SK-N-SH (cell line): ENCODE results near the gene USP19. TPM values are rescaled to one million over a fixed set of nuclear protein-coding genes. Genes with fewer than 3 reads are reported as not detected.

ENCODE experiments used
- CTCF ChIA-PET: fragments of 300-600, 350-600 bp; formaldehyde crosslinking; extraction: SDS; loops from one replicate; lab custom pipeline; 2021; lab: Yijun Ruan, JAX
- POLR2A ChIA-PET: fragments of 350-600 bp; sonication (Branson Sonifier 250); formaldehyde crosslinking; extraction: SDS; loops from one replicate; lab custom pipeline; 2020; ENCODE audit warnings: antibody characterized with exemption, inconsistent platforms; lab: Yijun Ruan, JAX
- DNase-seq: peaks from one replicate; pipeline ENCODE4 v3.0.0; 2012
- H2AFZ ChIP-seq: fragments of 200-600 bp; sonication (generic); 2 replicates; pipeline ENCODE4 v1.8.1; 2016; ENCODE audit warnings: antibody characterized with exemption, mild to moderate bottlenecking, low read depth
- H3F3A ChIP-seq: fragments of 200-600 bp; sonication (generic); replicated peaks from 2 replicates; pipeline ENCODE3; 2016; ENCODE audit warnings: antibody characterized with exemption, mild to moderate bottlenecking; ENCODE audit not compliant: insufficient read depth
- H3K27ac ChIP-seq, 2 experiments: fragments of 200-500 bp in 1 of 2; fragments of 200-600 bp in 1 of 2; sonication (Bioruptor generic) in 1 of 2; sonication (generic), shearing (Covaris generic) in 1 of 2; 2 replicates each; pipeline versions ENCODE4 v1.5.1 to v1.6.1; 2014 to 2016; ENCODE audit warnings: low read depth in 2 of 2, inconsistent platforms in 1 of 2, low read length in 1 of 2, mild to moderate bottlenecking in 1 of 2, mixed read lengths in 1 of 2
- H3K27me3 ChIP-seq: fragments of 200-600 bp; sonication (generic), shearing (Covaris generic); 2 replicates; pipeline ENCODE4 v1.6.1; 2016; ENCODE audit warnings: mixed run types; ENCODE audit not compliant: insufficient read depth
- H3K36me3 ChIP-seq, 2 experiments: fragments of 200-500 bp in 1 of 2; fragments of 200-600 bp in 1 of 2; sonication (Bioruptor generic) in 1 of 2; sonication (generic) in 1 of 2; replicated peaks in 1 of 2; 2 replicates each; pipeline versions ENCODE3 to v1.5.1; 2014 to 2016; ENCODE audit warnings: low read length in 1 of 2, mild to moderate bottlenecking in 1 of 2; ENCODE audit not compliant: insufficient read depth in 2 of 2, control insufficient read depth in 1 of 2
- H3K4me1 ChIP-seq, 2 experiments: fragments of 200-500 bp in 1 of 2; fragments of 200-600 bp in 1 of 2; sonication (Bioruptor generic) in 1 of 2; sonication (generic), shearing (Covaris generic) in 1 of 2; 2 replicates each; pipeline versions ENCODE4 v1.5.1 to v1.6.1; 2014 to 2016; ENCODE audit warnings: low read depth in 1 of 2, low read length in 1 of 2, mixed run types in 1 of 2; ENCODE audit not compliant: insufficient read depth in 2 of 2, control insufficient read depth in 1 of 2
- H3K4me2 ChIP-seq: fragments of 200-600 bp; sonication (generic), shearing (Covaris generic); 2 replicates; pipeline ENCODE4 v1.6.1; 2017; ENCODE audit warnings: mixed run types
- H3K4me3 ChIP-seq, 2 experiments: fragments of 200-500 bp in 1 of 2; fragments of 200-600 bp in 1 of 2; sonication (Bioruptor generic) in 1 of 2; sonication (generic), shearing (Covaris generic) in 1 of 2; 2 replicates each; pipeline versions ENCODE4 v1.5.1 to v1.8.1; 2014 to 2016; ENCODE audit warnings: low read depth in 2 of 2, inconsistent platforms in 1 of 2, low read length in 1 of 2, mild to moderate bottlenecking in 1 of 2, mixed read lengths in 1 of 2, moderate library complexity in 1 of 2
- H3K79me2 ChIP-seq: fragments of 200-600 bp; sonication (generic); 2 replicates; pipeline ENCODE4 v1.8.1; 2017; ENCODE audit warnings: mild to moderate bottlenecking; ENCODE audit not compliant: insufficient read depth
- H3K9ac ChIP-seq: fragments of 200-600 bp; sonication (generic); 2 replicates; pipeline ENCODE4 v1.6.1; 2017; ENCODE audit warnings: mixed run types
- H3K9me2 ChIP-seq: fragments of 200-600 bp; sonication (generic); 2 replicates; pipeline ENCODE4 v1.6.1; 2017; ENCODE audit warnings: mixed run types
- H3K9me3 ChIP-seq: fragments of 200-600 bp; sonication (generic); 2 replicates; pipeline ENCODE4 v1.6.1; 2017; ENCODE audit warnings: mixed run types, mild to moderate bottlenecking, moderate library complexity
- H4K20me1 ChIP-seq: fragments of 200-600 bp; sonication (generic); 2 replicates; pipeline ENCODE4 v1.6.1; 2017; ENCODE audit warnings: mild to moderate bottlenecking, mixed run types; ENCODE audit not compliant: insufficient read depth
- CHD2 ChIP-seq: fragments of 150-350 bp; IDR thresholded peaks from 2 replicates; pipeline ENCODE4 v1.6.1; 2018; ENCODE audit warnings: low read length; ENCODE audit not compliant: partially characterized antibody
- EP300 ChIP-seq, 2 experiments: IDR thresholded peaks; 2 replicates each; pipeline versions ENCODE4 v1.4.0 to v1.6.1; 2012; ENCODE audit warnings: borderline replicate concordance in 1 of 2, low read depth in 1 of 2, low read length in 1 of 2
- POLR2AphosphoS5 ChIP-seq: IDR thresholded peaks from 2 replicates; pipeline ENCODE4 v1.6.1; 2012; ENCODE audit warnings: low read depth, low read length
- RAD21 ChIP-seq: IDR thresholded peaks from 2 replicates; pipeline ENCODE4 v1.6.1; 2012; ENCODE audit warnings: mild to moderate bottlenecking, low read length
- RCOR1 ChIP-seq: fragments of 150-350 bp; IDR thresholded peaks from 2 replicates; pipeline ENCODE4 v1.6.1; 2017; ENCODE audit warnings: antibody characterized with exemption, low read length
- RFX5 ChIP-seq: IDR thresholded peaks from 2 replicates; pipeline ENCODE4 v1.6.1; 2012; ENCODE audit warnings: mild to moderate bottlenecking, improper control_type of control experiment, low read length
- TAF1 ChIP-seq: IDR thresholded peaks from 2 replicates; pipeline ENCODE4 v1.6.1; 2012; ENCODE audit warnings: low read depth, mild to moderate bottlenecking, low read length, moderate library complexity, borderline replicate concordance
- TEAD4 ChIP-seq: IDR thresholded peaks from 2 replicates; pipeline ENCODE4 v1.4.0; 2012; ENCODE audit warnings: mild to moderate bottlenecking, borderline replicate concordance; ENCODE audit not compliant: insufficient read depth
- USF2 ChIP-seq: fragments of 150-350 bp; IDR thresholded peaks from 2 replicates; pipeline ENCODE4 v1.6.1; 2017; ENCODE audit warnings: antibody characterized with exemption, low read length, low read depth, borderline replicate concordance
- YY1 ChIP-seq: IDR thresholded peaks from 2 replicates; pipeline ENCODE4 v1.4.0; 2012; ENCODE audit warnings: low read depth, mild to moderate bottlenecking
- WGBS: methylation state at CpG from one replicate; pipeline ENCODE4 v1.1.6; 2017; ENCODE audit warnings: low lambda C conversion rate; 5-methylcytosine and 5-hydroxymethylcytosine counted together
- polyA plus RNA-seq, 3 experiments: library from polyadenylated mRNA; depleted of rRNA; stranded (reverse); fragments of >200 nt; gene quantifications; 2 replicates each; pipeline ENCODE4 v1.2.3, GENCODE V29; 2012

USP19 gene
- polyA plus RNA-seq, 1 of the 3 experiments (the other 2 are of a cell fraction): 75.6 TPM

- Histone ChIP-seq H2AFZ (no peak overlapping the region), H3K79me2 (peaks cover 18% of the 10 kb centered on the region), H3K9me3 (no peaks in the 10 kb centered on the region), H3K27me3 (no peaks in the 10 kb centered on the region), H3K4me1 (peaks cover 10 to 36% of the 10 kb centered on the region in 2 experiments; a peak in 2 of 4 replicates), H4K20me1 (no peaks in the 10 kb centered on the region), H3K9ac (no peak overlapping the region), H3K36me3 (peaks cover 25 to 53% of the 10 kb centered on the region in 2 experiments), H3F3A (peaks cover 25% of the 10 kb centered on the region), H3K4me2 (no peak overlapping the region), H3K9me2 (no peaks in the 10 kb centered on the region), H3K4me3 (no peak overlapping the region), H3K27ac (peak overlapping the region in 1 of 2 experiments; percentile 86; a peak in 2 of 4 replicates)
- no peak for TF ChIP-seq USF2
- no peak for TF ChIP-seq TAF1
- no peak for TF ChIP-seq RCOR1
- no peak for TF ChIP-seq YY1
- no peak for TF ChIP-seq RAD21
- ChIA-PET CTCF (interaction anchor here (0.6 to 1.3 kb wide), 4 partner anchors 33 to 234 kb away, joined by 3 to 4 read pairs (median 3); partner anchors contain the start of genes KLHDC8B and LAMB2), POLR2A (interaction anchor here (0.6 kb wide), 1 partner anchor 101 kb away, joined by 3 read pairs; no protein-coding TSS in a partner anchor)
- 91% methylated on average over 5 of the region's 13 CpGs for WGBS
- no peak for DNase-seq
Measured at GRCh38 chr3:49098910-49099630, 21.6 kb downstream of the USP19 start.

GRCh38 chr3:49098429-49098828, 22.2 kb downstream of the USP19 start:
- peaks cover 6 to 29% of the 10 kb centered on the region in 2 experiments; a peak in 2 of 4 replicates for H3K4me1 ChIP-seq
- no peaks in the 10 kb centered on the region for H4K20me1 ChIP-seq
- H3K4me2 ChIP-seq: no peak overlapping the region
- no peaks in the 10 kb centered on the region for H3K9me2 ChIP-seq
- 0 out of 4 replicates have a peak, but pooled peaks of 1 of the 2 experiments have one; percentile 6 for TF ChIP-seq EP300 (IDR thresholded peaks at IDR 0.05; ENCODE audit: borderline replicate concordance in 1 of 2, low read depth in 1 of 2, low read length in 1 of 2)
- TF ChIP-seq TEAD4: no peak
- TF ChIP-seq CHD2: peak; percentile 20
- no peak for TF ChIP-seq POLR2AphosphoS5
- 0 out of 2 replicates have a peak, but pooled peaks have one; percentile 49 for TF ChIP-seq RFX5
- no peaks in the 10 kb centered on the region for H3K9me3 ChIP-seq
- WGBS: 37% methylated on average over 4 of the region's 5 CpGs
- ChIA-PET POLR2A (interaction anchor here (0.6 kb wide), 1 partner anchor 100 kb away, joined by 3 read pairs; no protein-coding TSS in a partner anchor), CTCF (interaction anchor here (0.6 to 1.1 kb wide), 4 partner anchors 34 to 234 kb away, joined by 3 to 4 read pairs (median 3); partner anchors contain the start of gene LAMB2)
- H3K4me3 ChIP-seq: no peak overlapping the region
- peaks cover 25% of the 10 kb centered on the region for H3F3A ChIP-seq
- H3K27ac ChIP-seq: peak overlapping the region in 1 of 2 experiments; percentile 86; a peak in 2 of 4 replicates
- peak; percentile 52 for DNase-seq
- no peak overlapping the region for H2AFZ ChIP-seq
- no peaks in the 10 kb centered on the region for H3K27me3 ChIP-seq
- peaks cover 25 to 53% of the 10 kb centered on the region in 2 experiments for H3K36me3 ChIP-seq
- no peak overlapping the region for H3K9ac ChIP-seq
- H3K79me2 ChIP-seq: peaks cover 12% of the 10 kb centered on the region
